HG03025 (cell line): Measurements from ENCODE around the gene TRIM60.
"Not testable (repeated sequence)": the region's sequence is repeated elsewhere in the genome, so short reads cannot be mapped to it uniquely, and the experiment has no call there.

Experiments used
- ATAC-seq: cut with Tn5 transposase; IDR thresholded peaks from one replicate; pipeline ENCODE4 v1.9.1; 2021; ENCODE audit warnings: mild to moderate bottlenecking, moderate library complexity; ENCODE audit not compliant: unreplicated experiment, low FRiP score

The TRIM60 gene

GRCh38 chr4:165052627-165053026, 20.8 kb downstream of the TRIM60 start:
- ATAC-seq: no peak

GRCh38 chr4:165053645-165054044, 21.8 kb downstream of the TRIM60 start, which contains the start of gene TRIM75:
TRIM75 (plus strand) TSS chr4:165053866; CDS start chr4:165059148, 5,282 bp downstream.
- ATAC-seq: no peak

GRCh38 chr4:165055601-165056000, 23.8 kb downstream of the TRIM60 start:
- no peak for ATAC-seq

GRCh38 chr4:165058666-165059065, 26.9 kb downstream of the TRIM60 start:
- ATAC-seq: no peak

GRCh38 chr4:165059386-165059785, 27.6 kb downstream of the TRIM60 start:
- ATAC-seq: no peak

- ATAC-seq: no peak
Measured at GRCh38 chr4:165060938-165061337, 29.1 kb downstream of the TRIM60 start.

- ATAC-seq: no peak
Measured at GRCh38 chr4:165070560-165070959, 38.8 kb downstream of the TRIM60 start.

GRCh38 chr4:165073346-165073745, 41.5 kb downstream of the TRIM60 start:
- not testable (repeated sequence) for ATAC-seq

GRCh38 chr4:165077034-165077578, 45.3 kb downstream of the TRIM60 start:
- no peak for ATAC-seq

- no peak for ATAC-seq
Measured at GRCh38 chr4:165079476-165079875, 47.7 kb downstream of the TRIM60 start.

- not testable (repeated sequence) for ATAC-seq
Measured at GRCh38 chr4:165084787-165085186, 53.0 kb downstream of the TRIM60 start.

- no peak for ATAC-seq
Measured at GRCh38 chr4:165085946-165086345, 54.1 kb downstream of the TRIM60 start.

GRCh38 chr4:165088366-165088765, 56.6 kb downstream of the TRIM60 start:
- ATAC-seq: no peak
